ENCODE data around the gene RERE.

RERE gene

DNA sequence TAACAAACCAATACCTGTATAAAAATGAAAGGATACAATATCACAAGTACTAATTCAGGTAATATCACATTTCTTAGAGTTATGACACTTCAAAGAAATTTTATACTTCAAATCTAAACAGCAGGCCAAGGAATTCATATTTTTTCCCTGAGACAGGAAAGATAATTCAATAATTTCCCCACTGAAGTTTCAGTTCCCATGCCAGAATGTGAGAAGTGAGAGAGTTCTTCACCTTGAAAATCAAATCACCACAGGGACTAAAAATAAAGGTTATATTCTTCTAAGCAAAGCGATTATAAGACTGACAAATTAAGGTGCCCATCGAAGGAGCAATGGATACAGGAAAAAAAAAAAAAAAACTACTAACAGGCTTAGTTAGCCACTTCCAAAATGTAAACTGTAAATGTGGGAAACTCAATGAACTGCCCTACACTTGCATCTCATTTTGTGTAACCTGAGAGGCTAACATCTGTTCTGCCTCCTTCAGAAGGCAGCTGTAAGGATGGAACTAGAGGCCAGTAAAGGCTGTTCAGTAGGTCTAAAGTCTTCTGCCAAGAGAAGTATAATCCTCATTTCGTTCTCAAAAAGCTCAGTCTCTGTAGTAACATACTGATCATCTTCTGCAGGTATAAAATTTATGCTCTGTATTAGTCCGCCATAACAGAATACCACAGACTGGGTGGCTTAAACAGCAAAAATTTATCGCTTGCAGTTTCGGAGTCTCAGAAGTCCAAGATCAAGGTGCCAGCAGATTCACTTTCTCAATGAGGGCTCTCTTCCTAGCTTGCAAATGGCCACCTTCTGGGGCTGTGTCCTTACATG lies 127.8 kb downstream of the RERE start:
- no peak for DNase-seq (ENCODE audit: low read depth, low spot score)

- DNase-seq (ENCODE audit: low read depth, low spot score) = no peak
Observed at GRCh38 chr1:8687538-8687937, 129.9 kb downstream of the RERE start.

GRCh38 chr1:8687039-8687438 lies 130.4 kb downstream of the RERE start:
- DNase-seq (ENCODE audit: low read depth, low spot score) = peak; percentile 65

GRCh38 chr1:8685463-8685862 lies 132.0 kb downstream of the RERE start:
- no peak for DNase-seq (ENCODE audit: low read depth, low spot score)

DNA sequence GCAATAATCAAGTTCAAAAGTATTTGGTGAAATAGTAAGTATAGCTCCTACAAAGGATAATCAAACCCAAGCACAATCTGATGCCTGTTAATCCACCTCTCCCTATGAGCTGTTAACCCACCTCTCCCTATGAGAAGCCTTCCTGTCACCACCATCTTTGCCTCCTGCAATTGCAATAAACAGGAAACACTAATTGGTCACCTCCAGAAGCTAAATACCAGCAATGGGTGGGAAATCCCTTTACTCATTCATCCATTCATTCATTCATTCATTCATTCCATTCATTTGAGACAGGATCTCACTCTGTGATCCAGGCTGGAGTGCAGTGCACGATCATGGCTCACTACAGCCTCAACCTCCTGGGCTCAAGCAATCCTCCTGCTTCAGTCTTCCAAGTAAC lies 132.8 kb downstream of the RERE start:
- DNase-seq (ENCODE audit: low read depth, low spot score) = no peak

DNA sequence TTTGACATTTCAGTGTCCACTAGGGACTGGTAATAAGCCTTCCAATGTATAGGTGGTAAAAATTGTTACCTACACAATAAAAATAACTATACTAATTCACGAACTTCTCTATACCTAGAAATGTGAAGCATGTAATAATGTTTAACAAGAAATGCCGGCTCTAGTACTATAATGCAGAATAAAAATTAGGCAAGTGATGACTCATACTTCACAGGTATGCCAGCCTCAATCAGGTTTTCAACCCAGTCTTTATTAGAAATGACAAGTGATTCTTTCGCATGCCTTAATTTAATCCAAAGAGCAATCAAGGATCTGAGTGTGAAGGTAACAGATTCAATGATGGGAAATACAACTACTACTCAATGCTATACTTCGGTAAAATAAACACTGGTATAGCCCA lies 134.9 kb downstream of the RERE start:
- no peak for DNase-seq (ENCODE audit: low read depth, low spot score)

GRCh38 chr1:8681911-8682310 lies 135.5 kb downstream of the RERE start:
- DNase-seq (ENCODE audit: low read depth, low spot score) = no peak

DNA sequence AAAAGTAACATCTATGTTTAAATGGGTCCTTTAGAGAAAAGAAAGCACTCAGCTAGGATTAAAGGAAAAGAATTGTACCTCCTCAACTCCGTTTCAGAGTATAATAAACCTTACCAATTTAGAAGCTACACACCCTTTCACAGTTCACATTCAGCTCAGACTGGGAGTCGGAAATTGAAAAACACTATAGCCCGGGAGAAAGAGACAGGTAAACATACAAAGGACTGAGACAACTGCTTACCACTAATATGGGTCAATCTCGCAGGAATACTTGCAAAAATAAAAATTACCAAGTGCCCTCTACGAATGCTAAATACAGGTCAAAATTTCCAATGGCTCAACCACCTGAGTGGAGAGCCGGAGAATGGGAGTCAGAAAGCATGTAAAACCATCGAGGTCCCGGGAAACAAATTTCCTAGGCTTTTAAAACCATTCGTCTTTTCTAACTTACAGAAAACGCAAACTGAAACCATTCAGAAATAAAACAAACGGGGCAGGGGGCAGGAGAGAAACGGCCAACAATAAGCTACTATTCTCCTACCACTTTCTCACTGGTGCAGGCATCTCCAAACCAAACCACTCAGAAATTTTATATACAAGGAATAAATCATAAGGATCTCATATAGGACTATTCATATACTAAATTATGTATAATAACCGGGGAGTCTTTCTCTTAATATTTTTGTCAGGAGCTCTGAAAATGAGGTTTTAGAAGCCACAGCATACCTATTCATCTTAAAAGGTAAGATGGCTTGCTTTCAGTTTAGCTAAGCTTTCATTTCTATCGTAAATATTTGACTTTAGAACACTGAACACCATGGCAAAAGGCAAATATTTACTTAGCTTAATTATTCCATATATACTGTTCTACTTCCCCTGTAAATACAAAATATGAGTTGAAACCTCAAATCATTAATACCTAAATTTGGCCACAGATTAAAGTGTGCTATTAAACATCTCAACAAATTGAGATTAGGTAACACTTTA lies 136.5 kb downstream of the RERE start:
- no peak for DNase-seq (ENCODE audit: low read depth, low spot score)

DNA sequence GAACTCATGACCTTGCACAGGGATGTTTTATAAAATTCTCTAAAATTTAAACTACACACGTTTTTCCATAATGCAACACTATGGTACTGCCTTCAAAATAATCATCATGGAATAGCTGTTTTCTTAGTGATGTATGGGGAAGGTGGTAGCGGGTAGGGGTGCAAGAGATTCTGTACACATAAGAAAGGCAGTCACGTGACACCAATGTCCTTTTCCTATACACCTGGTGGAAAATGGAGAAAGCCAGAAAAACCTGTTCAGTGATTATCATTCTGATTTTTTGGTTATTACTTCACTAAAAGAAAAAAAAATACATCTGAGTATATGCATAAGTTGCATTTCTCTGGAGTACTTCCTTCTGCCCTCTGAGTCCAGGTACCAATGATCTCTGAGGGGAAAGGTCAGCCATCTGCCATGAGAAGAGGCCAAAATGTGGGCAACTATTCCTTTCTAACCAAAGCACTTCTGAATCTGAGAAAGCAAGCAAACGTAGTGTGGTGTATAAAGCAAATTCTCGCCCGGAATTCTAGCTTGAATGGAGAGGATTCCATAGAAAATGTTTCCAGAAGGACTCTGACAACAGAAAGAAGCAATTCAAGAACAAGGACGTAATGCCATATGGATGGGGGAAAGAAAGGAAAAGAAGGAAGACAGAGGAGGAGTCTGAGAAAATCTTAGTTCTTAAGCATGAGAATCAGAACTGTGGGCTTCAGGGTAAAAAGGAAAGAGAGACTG lies 137.3 kb downstream of the RERE start:
- no peak for DNase-seq (ENCODE audit: low read depth, low spot score)

DNA sequence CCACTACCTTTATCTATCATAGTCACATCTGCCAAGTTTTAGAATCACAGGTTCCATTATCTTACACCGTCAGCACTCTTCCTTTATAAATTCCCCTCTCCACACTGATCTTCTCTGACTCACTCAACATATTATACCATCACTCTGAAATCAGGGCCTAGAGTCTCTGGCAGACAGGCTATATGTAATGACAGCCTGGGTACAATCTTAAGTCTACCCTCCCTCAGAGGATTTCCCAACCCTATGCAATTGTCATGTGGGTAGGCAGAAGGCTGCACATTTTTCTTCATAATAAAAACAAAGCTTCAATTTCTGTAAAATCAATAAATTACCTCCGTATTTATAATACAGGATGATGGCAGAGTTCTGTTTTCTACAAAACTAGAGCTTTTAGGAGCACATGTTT lies 138.0 kb downstream of the RERE start:
- no peak for DNase-seq (ENCODE audit: low read depth, low spot score)

DNA sequence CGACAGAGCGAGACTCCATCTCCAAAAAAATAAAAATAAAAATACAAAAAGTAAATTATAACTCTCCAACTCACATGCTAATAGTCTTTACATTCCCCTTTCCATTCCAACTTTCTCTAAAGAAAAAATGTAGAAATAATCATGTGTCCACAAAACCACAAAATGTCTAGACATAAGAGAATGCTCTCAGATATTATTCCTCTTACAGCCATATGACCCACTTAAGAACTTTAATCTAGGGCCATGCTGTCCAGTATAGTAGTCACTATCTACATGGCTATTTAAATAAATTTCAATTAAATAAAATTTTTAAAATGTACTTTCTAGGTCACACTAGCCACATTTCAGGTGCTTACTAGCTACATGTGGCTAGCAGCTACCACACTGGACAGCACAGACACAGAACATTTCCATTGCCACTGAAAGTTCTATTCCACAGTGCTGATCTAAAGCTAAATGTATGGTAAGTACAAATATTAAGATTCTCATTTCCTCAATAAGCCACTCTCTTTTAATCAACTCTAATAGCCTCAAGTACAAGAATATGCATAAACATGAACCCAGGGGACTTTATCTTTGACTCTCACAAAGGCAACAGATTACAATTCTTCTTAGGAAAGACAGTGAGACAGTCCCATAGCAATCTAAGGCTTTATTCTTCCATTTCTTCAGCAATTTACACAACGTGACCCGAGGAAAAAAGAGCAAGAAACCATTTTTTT lies 138.6 kb downstream of the RERE start:
- DNase-seq (ENCODE audit: low read depth, low spot score) = no peak

DNA sequence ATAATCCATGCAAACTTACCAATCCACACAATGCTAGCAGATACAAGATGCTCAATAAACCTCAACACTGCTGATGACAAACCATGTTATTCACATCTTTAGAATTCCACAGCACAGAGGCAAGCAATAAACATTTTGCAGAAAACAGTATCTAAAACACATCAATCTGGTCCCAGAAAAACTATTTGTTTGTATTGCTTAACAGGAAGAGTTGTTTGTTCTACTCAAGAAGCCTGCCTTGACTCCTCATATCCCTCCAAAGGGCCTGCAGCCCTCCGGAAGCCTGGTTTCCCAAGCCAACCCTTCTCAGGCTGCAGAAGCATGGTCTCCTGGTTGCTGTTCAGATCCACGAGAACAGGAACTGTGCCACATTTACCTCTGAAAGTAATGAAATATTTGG lies 139.7 kb downstream of the RERE start:
- DNase-seq (ENCODE audit: low read depth, low spot score) = no peak

GRCh38 chr1:8676813-8677212 lies 140.6 kb downstream of the RERE start:
- DNase-seq (ENCODE audit: low read depth, low spot score) = no peak

- no peak for DNase-seq (ENCODE audit: low read depth, low spot score)
Observed at GRCh38 chr1:8676072-8676471, 141.4 kb downstream of the RERE start.

DNA sequence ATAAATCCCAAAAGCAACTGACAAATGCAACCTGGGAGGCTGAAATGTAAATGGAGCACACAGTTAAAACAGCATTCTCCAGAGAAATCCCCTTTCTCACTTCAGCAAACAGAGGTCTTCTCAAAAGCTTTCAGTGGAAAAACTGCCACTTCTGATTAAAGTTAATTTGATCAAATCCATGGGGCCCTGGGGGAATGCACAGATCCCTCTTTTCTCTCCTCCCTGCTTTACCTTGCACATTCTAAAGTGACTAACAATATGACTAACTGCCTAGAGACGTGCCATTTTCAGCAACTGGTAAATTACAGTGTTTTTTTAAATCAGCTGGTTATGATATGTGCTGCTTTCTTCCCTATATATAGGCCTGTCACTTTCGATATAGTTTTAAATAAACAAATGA lies 142.5 kb downstream of the RERE start:
- no peak for DNase-seq (ENCODE audit: low read depth, low spot score)

- DNase-seq (ENCODE audit: low read depth, low spot score) = no peak
Observed at GRCh38 chr1:8674481-8674880, 143.0 kb downstream of the RERE start.

- DNase-seq (ENCODE audit: low read depth, low spot score) = no peak
Observed at GRCh38 chr1:8671306-8671917, 146.0 kb downstream of the RERE start.

- no peak for DNase-seq (ENCODE audit: low read depth, low spot score)
Observed at GRCh38 chr1:8670371-8670818, 147.0 kb downstream of the RERE start.

DNA sequence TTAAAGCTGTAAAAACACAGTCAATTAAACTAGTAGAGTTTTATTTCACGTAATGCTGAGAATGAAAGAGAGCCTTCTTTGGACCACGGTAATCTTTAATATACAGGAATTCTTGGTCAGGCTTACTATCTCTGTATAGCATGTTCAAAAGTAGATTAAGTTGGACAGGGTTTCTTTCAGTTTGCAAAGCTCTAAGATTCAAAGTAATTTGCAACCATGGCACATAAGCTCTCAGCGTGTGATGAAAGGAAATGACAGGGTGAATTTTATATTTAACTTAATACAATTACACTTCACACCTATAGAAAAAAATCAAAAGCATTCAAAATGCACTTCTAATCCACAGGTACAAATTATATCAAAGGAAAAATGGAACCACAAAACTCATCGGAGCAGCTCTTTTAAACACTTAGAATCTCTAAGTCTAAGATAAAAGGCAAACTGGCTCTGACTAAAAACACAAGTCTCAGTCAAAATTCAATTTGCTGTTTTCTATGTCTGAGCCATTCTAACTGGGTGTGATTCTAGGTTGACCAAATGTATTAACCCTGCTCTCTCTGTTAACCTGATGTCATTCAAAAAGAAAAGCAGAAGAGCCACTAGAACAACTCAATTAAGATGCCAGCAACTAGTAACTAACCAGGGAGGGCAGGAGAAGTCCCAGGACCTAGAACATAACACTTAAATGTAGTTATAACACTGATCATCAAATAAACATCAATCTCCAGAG lies 147.7 kb downstream of the RERE start:
- no peak for DNase-seq (ENCODE audit: low read depth, low spot score)
